HG03432 (cell line): ENCODE data around the gene ENOX1.
"Not testable (repeated sequence)": the region's sequence is repeated elsewhere in the genome, so short reads cannot be mapped to it uniquely, and the experiment has no call there.

Source experiments
- ATAC-seq: cut with Tn5 transposase; IDR thresholded peaks from one replicate; pipeline ENCODE4 v1.9.1; 2021; ENCODE audit warnings: mild to moderate bottlenecking, moderate library complexity; ENCODE audit not compliant: unreplicated experiment

ENOX1 gene

GRCh38 chr13:43441899-43442499, 344.8 kb downstream of the ENOX1 start:
- no peak for ATAC-seq

GRCh38 chr13:43441464-43441863, 345.3 kb downstream of the ENOX1 start:
- ATAC-seq, result no peak

GRCh38 chr13:43434191-43434590, 352.6 kb downstream of the ENOX1 start:
- ATAC-seq, result no peak

- no peak for ATAC-seq
These were observed 353.1 kb downstream of the ENOX1 start for GRCh38 chr13:43433691-43434141.

GRCh38 chr13:43432958-43433357, 353.8 kb downstream of the ENOX1 start:
- ATAC-seq, result no peak

GRCh38 chr13:43431841-43432240, 354.9 kb downstream of the ENOX1 start:
- no peak for ATAC-seq

- ATAC-seq, result no peak
These were observed 355.5 kb downstream of the ENOX1 start for GRCh38 chr13:43431290-43431716.

GRCh38 chr13:43428545-43429296, 358.1 kb downstream of the ENOX1 start:
- no peak for ATAC-seq

GRCh38 chr13:43426355-43426754, 360.4 kb downstream of the ENOX1 start:
- no peak for ATAC-seq

- ATAC-seq, result no peak
These were observed 361.5 kb downstream of the ENOX1 start for GRCh38 chr13:43425234-43425633.

GRCh38 chr13:43424412-43424811, 362.4 kb downstream of the ENOX1 start:
- ATAC-seq, result no peak

GRCh38 chr13:43422116-43422515, 364.7 kb downstream of the ENOX1 start:
- ATAC-seq, result no peak

- not testable (repeated sequence) for ATAC-seq
These were observed 369.9 kb downstream of the ENOX1 start for GRCh38 chr13:43416842-43417241.

- ATAC-seq, result not testable (repeated sequence)
These were observed 370.4 kb downstream of the ENOX1 start for GRCh38 chr13:43416408-43416807.

GRCh38 chr13:43415903-43416391, 370.8 kb downstream of the ENOX1 start:
- ATAC-seq, result not testable (repeated sequence)

GRCh38 chr13:43414111-43414510, 372.7 kb downstream of the ENOX1 start:
- ATAC-seq, result no peak

GRCh38 chr13:43411741-43412140, 375.0 kb downstream of the ENOX1 start:
- ATAC-seq, result no peak

GRCh38 chr13:43411211-43411610, 375.6 kb downstream of the ENOX1 start:
- ATAC-seq, result no peak

GRCh38 chr13:43408274-43408673, 378.5 kb downstream of the ENOX1 start:
- no peak for ATAC-seq

GRCh38 chr13:43407023-43407581, 379.7 kb downstream of the ENOX1 start:
- ATAC-seq, result no peak

GRCh38 chr13:43405457-43405856, 381.3 kb downstream of the ENOX1 start:
- ATAC-seq, result no peak

- ATAC-seq, result no peak
These were observed 384.4 kb downstream of the ENOX1 start for GRCh38 chr13:43402380-43402779.
